Measurements from ENCODE around the gene SMARCC1.

Gene SMARCC1

GRCh38 chr3:47605652-47606051 is 176.0 kb downstream of the SMARCC1 start:
- no peak overlapping the region for H3K4me2 ChIP-seq (ENCODE audit: low read length)
- H3K4me3 ChIP-seq (ENCODE audit: low read length), result no peak overlapping the region
- H3K27me3 ChIP-seq (ENCODE audit: control insufficient read depth, insufficient read depth, low read length), result no peaks in the 10 kb centered on the region
- peaks cover 35% of the 10 kb centered on the region for H3K36me3 ChIP-seq (ENCODE audit: insufficient read depth, low read length)
- H3K9ac ChIP-seq (ENCODE audit: low read depth, low read length), result no peak overlapping the region
- no peaks in the 10 kb centered on the region for H3K9me3 ChIP-seq (replicated peaks; ENCODE audit: low read length)
- peaks cover 6% of the 10 kb centered on the region for H3K4me1 ChIP-seq (ENCODE audit: control insufficient read depth, insufficient read depth, low read length)

DNA sequence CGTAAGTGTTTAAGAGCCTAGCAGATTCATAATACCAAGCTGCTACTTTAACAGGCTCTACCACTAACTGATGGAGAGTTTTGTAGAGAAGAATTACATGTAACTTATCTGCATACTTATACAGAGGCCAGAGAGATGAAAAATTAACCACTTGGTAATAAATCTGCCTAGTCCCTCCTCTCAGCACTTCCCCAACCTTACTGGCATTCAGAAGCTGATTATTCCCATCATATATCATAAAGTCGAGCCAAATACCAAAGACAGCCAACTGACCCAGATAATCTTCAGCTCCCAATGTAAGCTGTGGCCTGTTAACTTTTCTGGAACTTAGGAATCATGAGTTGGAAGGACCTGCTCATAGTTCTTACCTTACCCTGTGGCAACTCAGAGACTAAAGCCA is 177.5 kb downstream of the SMARCC1 start:
- H3K4me1 ChIP-seq (ENCODE audit: control insufficient read depth, insufficient read depth, low read length), result peaks cover 6% of the 10 kb centered on the region
- no peak overlapping the region for H3K4me2 ChIP-seq (ENCODE audit: low read length)
- H3K36me3 ChIP-seq (ENCODE audit: insufficient read depth, low read length), result peaks cover 29% of the 10 kb centered on the region
- H3K9ac ChIP-seq (ENCODE audit: low read depth, low read length), result no peak overlapping the region
- no peaks in the 10 kb centered on the region for H3K27me3 ChIP-seq (ENCODE audit: control insufficient read depth, insufficient read depth, low read length)
- no peak overlapping the region for H3K4me3 ChIP-seq (ENCODE audit: low read length)
- H3K9me3 ChIP-seq (replicated peaks; ENCODE audit: low read length), result no peaks in the 10 kb centered on the region

- H3K9ac ChIP-seq (ENCODE audit: low read depth, low read length), result no peak overlapping the region
- H3K4me2 ChIP-seq (ENCODE audit: low read length), result no peak overlapping the region
- peaks cover 26% of the 10 kb centered on the region for H3K36me3 ChIP-seq (ENCODE audit: insufficient read depth, low read length)
- no peak overlapping the region for H3K4me3 ChIP-seq (ENCODE audit: low read length)
- no peaks in the 10 kb centered on the region for H3K27me3 ChIP-seq (ENCODE audit: control insufficient read depth, insufficient read depth, low read length)
- no peaks in the 10 kb centered on the region for H3K9me3 ChIP-seq (replicated peaks; ENCODE audit: low read length)
- H3K4me1 ChIP-seq (ENCODE audit: control insufficient read depth, insufficient read depth, low read length), result peaks cover 6% of the 10 kb centered on the region
Measured at GRCh38 chr3:47603332-47603731, 178.4 kb downstream of the SMARCC1 start.

- H3K4me1 ChIP-seq (ENCODE audit: control insufficient read depth, insufficient read depth, low read length), result peaks cover 6% of the 10 kb centered on the region
- no peaks in the 10 kb centered on the region for H3K9me3 ChIP-seq (replicated peaks; ENCODE audit: low read length)
- peaks cover 17% of the 10 kb centered on the region for H3K36me3 ChIP-seq (ENCODE audit: insufficient read depth, low read length)
- no peak overlapping the region for H3K9ac ChIP-seq (ENCODE audit: low read depth, low read length)
- H3K27me3 ChIP-seq (ENCODE audit: control insufficient read depth, insufficient read depth, low read length), result no peaks in the 10 kb centered on the region
- H3K4me3 ChIP-seq (ENCODE audit: low read length), result no peak overlapping the region
- H3K4me2 ChIP-seq (ENCODE audit: low read length), result no peak overlapping the region
Measured at GRCh38 chr3:47601281-47601680, 180.4 kb downstream of the SMARCC1 start.

- no peak overlapping the region for H3K4me3 ChIP-seq (ENCODE audit: low read length)
- no peak overlapping the region for H3K9ac ChIP-seq (ENCODE audit: low read depth, low read length)
- H3K27me3 ChIP-seq (ENCODE audit: control insufficient read depth, insufficient read depth, low read length), result no peaks in the 10 kb centered on the region
- H3K9me3 ChIP-seq (replicated peaks; ENCODE audit: low read length), result no peaks in the 10 kb centered on the region
- no peak overlapping the region for H3K4me2 ChIP-seq (ENCODE audit: low read length)
- no peaks in the 10 kb centered on the region for H3K4me1 ChIP-seq (ENCODE audit: control insufficient read depth, insufficient read depth, low read length)
- H3K36me3 ChIP-seq (ENCODE audit: insufficient read depth, low read length), result peaks cover 25% of the 10 kb centered on the region
Measured at GRCh38 chr3:47594792-47595191, 186.9 kb downstream of the SMARCC1 start.

GRCh38 chr3:47592066-47592795 is 189.5 kb downstream of the SMARCC1 start:
- H3K36me3 ChIP-seq (ENCODE audit: insufficient read depth, low read length), result peaks cover 39% of the 10 kb centered on the region
- no peak overlapping the region for H3K4me3 ChIP-seq (ENCODE audit: low read length)
- H3K9ac ChIP-seq (ENCODE audit: low read depth, low read length), result no peak overlapping the region
- H3K4me1 ChIP-seq (ENCODE audit: control insufficient read depth, insufficient read depth, low read length), result no peaks in the 10 kb centered on the region
- H3K9me3 ChIP-seq (replicated peaks; ENCODE audit: low read length), result no peaks in the 10 kb centered on the region
- H3K4me2 ChIP-seq (ENCODE audit: low read length), result no peak overlapping the region
- no peaks in the 10 kb centered on the region for H3K27me3 ChIP-seq (ENCODE audit: control insufficient read depth, insufficient read depth, low read length)

- no peaks in the 10 kb centered on the region for H3K9me3 ChIP-seq (replicated peaks; ENCODE audit: low read length)
- no peak overlapping the region for H3K4me2 ChIP-seq (ENCODE audit: low read length)
- H3K36me3 ChIP-seq (ENCODE audit: insufficient read depth, low read length), result peaks cover 50% of the 10 kb centered on the region
- H3K4me1 ChIP-seq (ENCODE audit: control insufficient read depth, insufficient read depth, low read length), result no peaks in the 10 kb centered on the region
- no peak overlapping the region for H3K9ac ChIP-seq (ENCODE audit: low read depth, low read length)
- no peaks in the 10 kb centered on the region for H3K27me3 ChIP-seq (ENCODE audit: control insufficient read depth, insufficient read depth, low read length)
- H3K4me3 ChIP-seq (ENCODE audit: low read length), result no peak overlapping the region
Measured at GRCh38 chr3:47590216-47590615, 191.5 kb downstream of the SMARCC1 start.

DNA sequence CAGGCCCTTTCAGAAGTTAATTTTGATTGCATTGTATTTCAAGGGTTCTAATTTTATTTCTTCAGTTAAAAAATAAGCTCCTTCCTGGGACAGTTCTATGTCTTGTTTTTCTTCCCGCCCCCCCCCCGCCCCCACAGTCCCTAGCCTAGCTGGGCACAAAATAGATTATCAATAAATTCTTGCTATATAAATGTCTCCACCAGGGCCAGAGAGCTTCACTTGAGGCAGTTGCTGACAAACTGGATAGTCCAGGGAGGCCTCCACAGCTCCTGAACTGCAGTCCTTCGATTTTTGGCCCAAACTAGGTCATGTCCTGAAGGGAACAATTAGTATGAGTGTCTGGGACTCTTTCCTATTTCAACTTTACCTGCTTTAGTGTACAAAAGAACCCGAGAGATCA is 193.1 kb downstream of the SMARCC1 start:
- H3K4me3 ChIP-seq (ENCODE audit: low read length), result no peak overlapping the region
- no peaks in the 10 kb centered on the region for H3K27me3 ChIP-seq (ENCODE audit: control insufficient read depth, insufficient read depth, low read length)
- no peaks in the 10 kb centered on the region for H3K9me3 ChIP-seq (replicated peaks; ENCODE audit: low read length)
- H3K4me1 ChIP-seq (ENCODE audit: control insufficient read depth, insufficient read depth, low read length), result no peaks in the 10 kb centered on the region
- H3K4me2 ChIP-seq (ENCODE audit: low read length), result no peak overlapping the region
- no peak overlapping the region for H3K9ac ChIP-seq (ENCODE audit: low read depth, low read length)
- peaks cover 52% of the 10 kb centered on the region for H3K36me3 ChIP-seq (ENCODE audit: insufficient read depth, low read length)

- H3K9me3 ChIP-seq (replicated peaks; ENCODE audit: low read length), result no peaks in the 10 kb centered on the region
- H3K36me3 ChIP-seq (ENCODE audit: insufficient read depth, low read length), result peaks cover 52% of the 10 kb centered on the region
- no peak overlapping the region for H3K9ac ChIP-seq (ENCODE audit: low read depth, low read length)
- H3K4me1 ChIP-seq (ENCODE audit: control insufficient read depth, insufficient read depth, low read length), result no peaks in the 10 kb centered on the region
- H3K4me2 ChIP-seq (ENCODE audit: low read length), result no peak overlapping the region
- no peaks in the 10 kb centered on the region for H3K27me3 ChIP-seq (ENCODE audit: control insufficient read depth, insufficient read depth, low read length)
- H3K4me3 ChIP-seq (ENCODE audit: low read length), result no peak overlapping the region
Measured at GRCh38 chr3:47588053-47588452, 193.6 kb downstream of the SMARCC1 start.

DNA sequence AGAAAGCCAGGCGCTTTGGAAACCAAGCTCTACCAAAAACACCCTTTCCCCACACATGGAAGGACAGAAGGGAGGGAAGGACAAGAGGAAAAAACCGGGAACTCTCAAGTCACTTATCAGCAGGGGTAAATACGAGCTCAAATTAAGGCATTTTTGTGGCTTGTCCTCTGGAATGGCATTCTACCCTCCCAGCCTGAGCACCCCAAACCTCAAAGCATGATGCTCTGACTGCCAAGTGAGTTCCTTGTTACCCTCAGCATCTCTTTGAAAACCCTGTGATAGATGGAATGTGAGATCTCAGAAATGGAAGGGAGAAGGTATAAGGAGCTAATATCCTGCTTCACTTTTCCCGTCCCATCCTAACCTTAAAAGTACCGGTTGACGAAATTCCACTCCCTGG is 194.9 kb downstream of the SMARCC1 start:
- H3K9ac ChIP-seq (ENCODE audit: low read depth, low read length), result no peak overlapping the region
- no peak overlapping the region for H3K4me3 ChIP-seq (ENCODE audit: low read length)
- H3K36me3 ChIP-seq (ENCODE audit: insufficient read depth, low read length), result peaks cover 52% of the 10 kb centered on the region
- no peak overlapping the region for H3K4me2 ChIP-seq (ENCODE audit: low read length)
- no peaks in the 10 kb centered on the region for H3K27me3 ChIP-seq (ENCODE audit: control insufficient read depth, insufficient read depth, low read length)
- no peaks in the 10 kb centered on the region for H3K9me3 ChIP-seq (replicated peaks; ENCODE audit: low read length)
- H3K4me1 ChIP-seq (ENCODE audit: control insufficient read depth, insufficient read depth, low read length), result no peaks in the 10 kb centered on the region

- H3K27me3 ChIP-seq (ENCODE audit: control insufficient read depth, insufficient read depth, low read length), result peaks cover 18% of the 10 kb centered on the region
Measured at GRCh38 chr3:47583320-47584075, 198.2 kb downstream of the SMARCC1 start.

GRCh38 chr3:47581835-47582234 is 199.9 kb downstream of the SMARCC1 start:
- peaks cover 14% of the 10 kb centered on the region for H3K36me3 ChIP-seq (ENCODE audit: insufficient read depth, low read length)
- H3K4me1 ChIP-seq (ENCODE audit: control insufficient read depth, insufficient read depth, low read length), result peaks cover 5% of the 10 kb centered on the region
- no peak overlapping the region for H3K4me2 ChIP-seq (ENCODE audit: low read length)
- no peaks in the 10 kb centered on the region for H3K9me3 ChIP-seq (replicated peaks; ENCODE audit: low read length)
- no peak overlapping the region for H3K4me3 ChIP-seq (ENCODE audit: low read length)
- H3K9ac ChIP-seq (ENCODE audit: low read depth, low read length), result no peak overlapping the region
- H3K27me3 ChIP-seq (ENCODE audit: control insufficient read depth, insufficient read depth, low read length), result peaks cover 28% of the 10 kb centered on the region

More at GRCh38 chr3:47583320-47584075, 198.2 kb downstream of the SMARCC1 start:
- Histone ChIP-seq H3K4me2 (ENCODE audit: low read length) (no peak overlapping the region), H3K4me3 (ENCODE audit: low read length) (no peak overlapping the region), H3K36me3 (ENCODE audit: insufficient read depth, low read length) (peaks cover 27% of the 10 kb centered on the region), H3K9me3 (replicated peaks; ENCODE audit: low read length) (no peaks in the 10 kb centered on the region), H3K4me1 (ENCODE audit: control insufficient read depth, insufficient read depth, low read length) (no peaks in the 10 kb centered on the region), H3K9ac (ENCODE audit: low read depth, low read length) (no peak overlapping the region)

All from skeletal muscle satellite cell (primary cell).